HEK293 (cell line): ENCODE measurements around the gene PRELID1.

ENCODE experiments used
- CTCF ChIA-PET: fragments of 350-600 bp; formaldehyde crosslinking; extraction: SDS; loops from one replicate; lab custom pipeline; 2021; ENCODE audit warnings: antibody characterized with exemption; lab: Yijun Ruan, JAX
- POLR2A ChIA-PET: fragments of 300-600 bp; formaldehyde crosslinking; extraction: SDS; loops from one replicate; lab custom pipeline; 2020; ENCODE audit warnings: antibody characterized with exemption, inconsistent platforms; lab: Yijun Ruan, JAX
- H3K27ac ChIP-seq: fragments of 200-500 bp; sonication (Bioruptor generic); 2 replicates; pipeline ENCODE4 v1.5.1; 2014; ENCODE audit warnings: low read depth, low read length, control low read depth, inconsistent platforms; ENCODE audit errors: extremely low read depth
- H3K36me3 ChIP-seq, 2 experiments: fragments of 200-500 bp in 1 of 2; sonication (Bioruptor generic) in 1 of 2; 1 replicate in 1 of 2; 2 replicates in 1 of 2; pipeline ENCODE4 v1.5.1; 2014 to 2017; ENCODE audit warnings: inconsistent platforms in 2 of 2, low read length in 2 of 2; ENCODE audit not compliant: control insufficient read depth in 2 of 2, insufficient read depth in 1 of 2
- H3K4me1 ChIP-seq: fragments of 200-500 bp; sonication (Bioruptor generic); 2 replicates; pipeline ENCODE4 v1.5.1; 2014; ENCODE audit warnings: mild to moderate bottlenecking, low read length, inconsistent platforms; ENCODE audit not compliant: control insufficient read depth, insufficient read depth
- H3K4me3 ChIP-seq: 2 replicates; pipeline ENCODE4 v1.5.1; 2011; ENCODE audit warnings: low read depth, mild to moderate bottlenecking, control low read depth, low read length, moderate library complexity
- H3K9me3 ChIP-seq: fragments of 200-500 bp; sonication (Bioruptor generic); 2 replicates; pipeline ENCODE4 v1.5.1; 2014; ENCODE audit warnings: low read depth, low read length, inconsistent platforms; ENCODE audit not compliant: control insufficient read depth, insufficient read depth
- EGR2 ChIP-seq: fragments of 450-650 bp; formaldehyde crosslinking; IDR thresholded peaks from 2 replicates; pipeline ENCODE4 v1.5.1; 2016; ENCODE audit warnings: low read depth, missing biosample characterization, missing genetic modification characterization
- FEZF1 ChIP-seq: fragments of 450-650 bp; formaldehyde crosslinking; IDR thresholded peaks from 2 replicates; pipeline ENCODE4 v1.5.1; 2016; ENCODE audit warnings: missing biosample characterization, missing genetic modification characterization
- MZF1 ChIP-seq: fragments of 450-650 bp; formaldehyde crosslinking; IDR thresholded peaks from 2 replicates; pipeline ENCODE4 v1.5.1; 2017; ENCODE audit warnings: missing biosample characterization, missing genetic modification characterization, borderline replicate concordance
- OSR2 ChIP-seq: fragments of 450-650 bp; formaldehyde crosslinking; IDR thresholded peaks from 2 replicates; pipeline ENCODE4 v1.5.1; 2016; ENCODE audit warnings: missing biosample characterization, missing genetic modification characterization
- OVOL3 ChIP-seq: fragments of 450-650 bp; formaldehyde crosslinking; IDR thresholded peaks from 2 replicates; pipeline ENCODE4 v1.5.1; 2016; ENCODE audit warnings: missing biosample characterization, missing genetic modification characterization
- SP7 ChIP-seq: fragments of 450-650 bp; formaldehyde crosslinking; IDR thresholded peaks from 2 replicates; pipeline ENCODE4 v1.5.1; 2016; ENCODE audit warnings: missing biosample characterization, missing genetic modification characterization
- ZBTB11 ChIP-seq: fragments of 450-650 bp; formaldehyde crosslinking; conservative IDR thresholded peaks from 2 replicates; pipeline ENCODE4 v1.5.1; 2016; ENCODE audit warnings: low read depth, missing biosample characterization, missing genetic modification characterization
- ZBTB17 ChIP-seq: fragments of 450-650 bp; formaldehyde crosslinking; IDR thresholded peaks from 2 replicates; pipeline ENCODE4 v1.5.1; 2016; ENCODE audit warnings: missing biosample characterization, missing genetic modification characterization
- ZBTB6 ChIP-seq: fragments of 450-650 bp; formaldehyde crosslinking; IDR thresholded peaks from 2 replicates; pipeline ENCODE4 v1.5.1; 2017; ENCODE audit warnings: missing biosample characterization, missing genetic modification characterization
- ZNF174 ChIP-seq: fragments of 450-650 bp; formaldehyde crosslinking; IDR thresholded peaks from 2 replicates; pipeline ENCODE4 v1.5.0; 2017; ENCODE audit warnings: missing biosample characterization, mild to moderate bottlenecking, missing genetic modification characterization
- ZNF19 ChIP-seq: fragments of 450-650 bp; formaldehyde crosslinking; IDR thresholded peaks from 2 replicates; pipeline ENCODE4; 2016; ENCODE audit warnings: missing biosample characterization, missing genetic modification characterization, low read depth
- ZNF2 ChIP-seq: fragments of 450-650 bp; formaldehyde crosslinking; IDR thresholded peaks from 2 replicates; pipeline ENCODE4 v1.5.1; 2016; ENCODE audit warnings: missing biosample characterization, missing genetic modification characterization
- ZNF266 ChIP-seq: fragments of 450-650 bp; formaldehyde crosslinking; IDR thresholded peaks from 2 replicates; pipeline ENCODE4 v1.5.1; 2016; ENCODE audit warnings: missing biosample characterization, missing genetic modification characterization, low read depth
- ZNF302 ChIP-seq: fragments of 450-650 bp; formaldehyde crosslinking; IDR thresholded peaks from 2 replicates; pipeline ENCODE4 v1.5.1; 2016; ENCODE audit warnings: missing biosample characterization, missing genetic modification characterization, low read depth
- ZNF311 ChIP-seq: fragments of 450-650 bp; formaldehyde crosslinking; IDR thresholded peaks from 2 replicates; pipeline ENCODE4 v1.5.1; 2017; ENCODE audit warnings: missing biosample characterization, missing genetic modification characterization, borderline replicate concordance
- ZNF37A ChIP-seq: fragments of 450-650 bp; IDR thresholded peaks from 2 replicates; pipeline ENCODE4 v1.5.1; 2018; ENCODE audit warnings: missing biosample characterization, missing genetic modification characterization
- ZNF416 ChIP-seq: fragments of 450-650 bp; formaldehyde crosslinking; IDR thresholded peaks from 2 replicates; pipeline ENCODE4 v1.5.1; 2016; ENCODE audit warnings: missing biosample characterization, missing genetic modification characterization
- ZNF433 ChIP-seq: fragments of 450-650 bp; formaldehyde crosslinking; IDR thresholded peaks from 2 replicates; pipeline ENCODE4 v1.5.1; 2016; ENCODE audit warnings: missing biosample characterization, missing genetic modification characterization, low read depth
- ZNF548 ChIP-seq: fragments of 450-650 bp; formaldehyde crosslinking; IDR thresholded peaks from 2 replicates; pipeline ENCODE4 v1.5.1; 2016; ENCODE audit warnings: missing biosample characterization, missing genetic modification characterization
- ZNF571 ChIP-seq: fragments of 450-650 bp; formaldehyde crosslinking; IDR thresholded peaks from 2 replicates; pipeline ENCODE4 v1.5.0; 2017; ENCODE audit warnings: missing biosample characterization, missing genetic modification characterization
- ZNF639 ChIP-seq: fragments of 450-650 bp; formaldehyde crosslinking; IDR thresholded peaks from 2 replicates; pipeline ENCODE4 v1.5.1; 2016; ENCODE audit warnings: missing biosample characterization, missing genetic modification characterization
- ZNF654 ChIP-seq: fragments of 450-650 bp; formaldehyde crosslinking; IDR thresholded peaks from 2 replicates; pipeline ENCODE4 v1.5.1; 2016; ENCODE audit warnings: low read depth, missing biosample characterization, missing genetic modification characterization
- ZNF777 ChIP-seq: fragments of 450-650 bp; formaldehyde crosslinking; IDR thresholded peaks from 2 replicates; pipeline ENCODE4 v1.5.1; 2017; ENCODE audit warnings: missing biosample characterization, missing genetic modification characterization, borderline replicate concordance
- ZNF785 ChIP-seq: fragments of 450-650 bp; formaldehyde crosslinking; IDR thresholded peaks from 2 replicates; pipeline ENCODE4 v1.5.1; 2016; ENCODE audit warnings: missing biosample characterization, missing genetic modification characterization
- ZSCAN23 ChIP-seq: fragments of 450-650 bp; formaldehyde crosslinking; IDR thresholded peaks from 2 replicates; pipeline ENCODE4 v1.5.1; 2016; ENCODE audit warnings: missing biosample characterization, missing genetic modification characterization

Gene PRELID1

GRCh38 chr5:177317959-177318377, 14.4 kb downstream of the PRELID1 start (continued):
- TF ChIP-seq ZBTB11 (tag by site-specific recombination) (no peak), ZNF777 (tag by site-specific recombination) (no peak), FEZF1 (tag by site-specific recombination) (peak; percentile 57), ZNF654 (peak; percentile 85), ZSCAN23 (tag by site-specific recombination) (no peak), OVOL3 (tag by site-specific recombination) (no peak), ZNF174 (tag by site-specific recombination) (no peak), ZBTB17 (tag by site-specific recombination) (peak; percentile 50), SP7 (tag by site-specific recombination) (0 out of 2 replicates have a peak, but pooled peaks have one; percentile 15), ZNF639 (tag by site-specific recombination) (no peak), MZF1 (tag by site-specific recombination) (no peak), ZNF433 (tag by site-specific recombination) (no peak), ZNF416 (tag by site-specific recombination) (no peak), ZNF266 (tag by site-specific recombination) (no peak), ZNF785 (no peak), ZNF2 (tag by site-specific recombination) (no peak), ZNF302 (tag by site-specific recombination) (no peak)

GRCh38 chr5:177319913-177320588, 16.5 kb downstream of the PRELID1 start:
- H3K4me1 ChIP-seq = no peaks in the 10 kb centered on the region
- H3K4me3 ChIP-seq = no peak overlapping the region
- H3K36me3 ChIP-seq = peaks cover 0 to 12% of the 10 kb centered on the region in 2 experiments; a peak in 1 of 3 replicates
- TF ChIP-seq ZNF19 (no peak), ZNF311 (tag by site-specific recombination) (no peak), ZNF37A (tag by site-specific recombination) (no peak), ZNF571 (tag by site-specific recombination) (no peak), EGR2 (tag by site-specific recombination) (no peak), OSR2 (no peak), ZNF548 (tag by site-specific recombination) (no peak), ZBTB6 (tag by site-specific recombination) (no peak)
- POLR2A ChIA-PET = interaction anchor here (0.5 to 1.2 kb wide), 2 partner anchors 17 to 177 kb away, joined by 3 to 4 read pairs; partner anchors contain the start of genes PDLIM7, PRELID1 and RAB24
- no peak overlapping the region for H3K27ac ChIP-seq
- no peaks in the 10 kb centered on the region for H3K9me3 ChIP-seq
- CTCF ChIA-PET = interaction anchor here (0.6 to 2.7 kb wide), 8 partner anchors 8 to 155 kb away, joined by 3 to 23 read pairs (median 4); no protein-coding TSS in a partner anchor
